ENCODE results near the gene CDH4. TPM values are rescaled to one million over a fixed set of nuclear protein-coding genes. Genes with fewer than 3 reads are reported as not detected.

Gene CDH4
- total RNA-seq, 1 donor, result 0.18 TPM

- no peak for DNase-seq (ENCODE audit: low read depth)
- TF ChIP-seq CTCF (IDR thresholded peaks at IDR 0.05; ENCODE audit: insufficient read depth, low read length), result no peak
- H3K4me3 ChIP-seq (ENCODE audit: low read depth, low read length), result no peak overlapping the region
Observed at GRCh38 chr20:61328911-61329558, 77.0 kb downstream of the CDH4 start.

GRCh38 chr20:61330441-61330840 lies 78.4 kb downstream of the CDH4 start:
- no peak for DNase-seq (ENCODE audit: low read depth)
- no peak for TF ChIP-seq CTCF (IDR thresholded peaks at IDR 0.05; ENCODE audit: insufficient read depth, low read length)
- H3K4me3 ChIP-seq (ENCODE audit: low read depth, low read length), result no peak overlapping the region

GRCh38 chr20:61331543-61331942 lies 79.5 kb downstream of the CDH4 start:
- H3K4me3 ChIP-seq (ENCODE audit: low read depth, low read length), result no peak overlapping the region
- DNase-seq (ENCODE audit: low read depth), result no peak
- no peak for TF ChIP-seq CTCF (IDR thresholded peaks at IDR 0.05; ENCODE audit: insufficient read depth, low read length)

- no peak for DNase-seq (ENCODE audit: low read depth)
- no peak overlapping the region for H3K4me3 ChIP-seq (ENCODE audit: low read depth, low read length)
- TF ChIP-seq CTCF (IDR thresholded peaks at IDR 0.05; ENCODE audit: insufficient read depth, low read length), result no peak
Observed at GRCh38 chr20:61332016-61332975, 80.2 kb downstream of the CDH4 start.

DNA sequence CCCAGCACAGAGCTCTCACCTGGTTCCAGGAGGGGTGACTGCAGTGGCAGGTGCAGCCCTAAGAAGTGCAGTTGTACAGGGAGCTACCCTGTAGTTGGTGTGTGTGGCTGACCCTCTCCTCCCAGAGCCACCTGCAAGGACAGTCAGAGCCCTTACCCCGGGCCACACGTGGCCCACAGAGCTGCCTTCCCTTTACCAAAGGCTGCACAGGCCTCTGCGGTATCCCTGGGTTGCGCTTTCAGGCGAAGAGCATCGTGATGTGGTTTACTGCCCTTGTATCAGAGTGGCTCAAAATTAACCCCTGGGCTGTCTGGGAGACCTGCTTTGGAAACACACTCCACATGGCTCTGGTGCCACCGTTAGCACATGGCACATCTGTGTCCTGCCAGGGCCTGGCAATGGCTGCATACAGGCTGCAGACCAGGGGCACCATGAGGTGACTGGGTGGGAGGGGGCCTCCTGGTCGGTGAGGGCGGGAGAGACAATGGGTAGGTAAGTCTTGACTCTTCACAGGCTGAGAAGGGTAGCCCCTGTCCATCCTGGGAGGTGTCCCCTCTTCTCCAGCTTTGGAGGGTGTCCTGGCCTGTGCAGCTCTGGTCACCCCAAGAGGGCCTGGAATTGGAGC lies 81.5 kb downstream of the CDH4 start:
- DNase-seq (ENCODE audit: low read depth), result no peak
- H3K4me3 ChIP-seq (ENCODE audit: low read depth, low read length), result no peak overlapping the region
- TF ChIP-seq CTCF (IDR thresholded peaks at IDR 0.05; ENCODE audit: insufficient read depth, low read length), result no peak

DNA sequence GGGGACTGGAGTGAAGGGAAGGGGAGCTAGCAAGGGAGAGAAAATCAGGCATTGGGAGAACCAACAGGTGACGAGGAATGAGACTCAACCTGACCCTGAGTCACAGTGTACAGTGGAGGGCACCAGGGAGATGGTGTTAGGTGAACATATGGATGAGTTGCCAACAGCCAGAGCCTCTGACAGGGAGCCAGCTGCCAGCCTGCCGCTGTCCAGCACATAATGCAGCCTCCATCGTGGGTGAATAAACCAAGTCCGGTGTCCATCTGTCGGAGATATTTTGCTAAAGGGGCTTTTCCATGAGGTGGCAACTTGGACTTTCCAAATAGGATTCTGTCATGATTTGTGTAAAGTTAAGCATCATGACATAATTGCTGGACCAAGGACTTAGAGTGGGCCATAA lies 88.1 kb downstream of the CDH4 start:
- H3K4me3 ChIP-seq (ENCODE audit: low read depth, low read length), result no peak overlapping the region
- no peak for TF ChIP-seq CTCF (IDR thresholded peaks at IDR 0.05; ENCODE audit: insufficient read depth, low read length)
- DNase-seq (ENCODE audit: low read depth), result no peak
